Stimulated activated CD4-positive, alpha-beta T cell treated with anti-CD3 and anti-CD28 coated beads, Interleukin-15, amount 100 ng/mL, for 1 hour (primary cell): ENCODE data around the gene GABBR2.

Experiments used
- DNase-seq, 2 donors: peaks; one replicate each; pipeline ENCODE4 v3.0.0-alpha.2; 2020; ENCODE audit warnings: low read depth in 1 of 2, low spot score in 1 of 2

GABBR2 gene

DNA sequence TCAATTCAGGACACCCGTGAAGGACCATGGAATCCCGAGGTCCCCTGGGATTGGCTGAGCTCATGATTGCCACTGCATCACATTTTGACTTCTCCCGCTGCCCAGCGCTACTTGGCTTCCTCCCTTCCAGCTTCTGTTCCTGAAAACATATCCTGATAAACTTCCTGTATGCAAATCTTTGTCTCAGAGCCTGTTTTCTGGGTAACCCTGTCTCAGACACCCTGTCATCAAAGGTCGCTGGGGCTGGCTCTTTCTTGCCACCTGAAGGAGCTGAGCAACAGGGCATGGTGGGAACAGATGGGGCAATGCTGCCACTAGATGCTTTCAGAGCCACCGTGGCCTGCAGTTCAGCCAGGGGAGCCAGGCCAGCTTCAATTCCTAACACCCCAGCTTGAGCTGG is 299.0 kb downstream of the GABBR2 start:
- DNase-seq: no peak

DNA sequence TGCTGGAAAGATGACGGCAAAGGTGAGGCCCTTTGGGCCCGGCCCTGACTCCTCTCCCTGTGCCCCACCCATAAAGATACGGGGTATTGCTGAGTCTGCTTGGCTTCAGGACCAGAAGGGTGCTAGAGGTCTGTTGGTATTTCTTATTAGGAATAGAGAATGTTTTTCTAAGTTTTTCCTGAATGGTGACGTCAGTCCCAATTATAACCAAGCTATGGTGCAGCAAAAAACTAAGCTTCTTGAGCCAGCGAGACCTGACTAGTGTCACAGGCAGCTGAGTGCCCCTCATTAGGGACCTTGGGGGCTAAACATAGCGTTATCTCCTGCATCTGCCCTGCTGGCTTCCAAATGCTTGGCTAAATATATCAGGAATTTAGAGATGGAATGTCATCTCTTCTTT is 302.3 kb downstream of the GABBR2 start:
- no peak for DNase-seq

DNA sequence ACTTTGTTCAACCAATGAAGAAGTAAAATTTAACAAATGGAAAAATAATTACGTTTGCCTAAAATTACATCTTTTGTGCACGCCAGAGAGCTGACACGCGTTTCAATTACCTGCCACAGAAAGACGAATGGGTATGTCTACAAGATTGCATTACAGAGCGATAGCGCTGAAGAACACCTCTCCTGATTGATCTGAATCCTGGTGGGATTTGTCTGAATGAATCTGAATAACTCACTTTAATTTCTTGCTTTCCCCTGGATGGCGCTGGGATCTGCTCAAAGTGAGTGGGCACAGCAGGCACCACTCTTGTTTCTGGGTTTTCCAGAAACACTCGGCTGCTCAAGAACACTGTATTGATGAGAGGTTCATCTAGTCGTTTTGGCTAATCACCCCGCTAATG is 304.5 kb downstream of the GABBR2 start:
- DNase-seq: no peak

DNA sequence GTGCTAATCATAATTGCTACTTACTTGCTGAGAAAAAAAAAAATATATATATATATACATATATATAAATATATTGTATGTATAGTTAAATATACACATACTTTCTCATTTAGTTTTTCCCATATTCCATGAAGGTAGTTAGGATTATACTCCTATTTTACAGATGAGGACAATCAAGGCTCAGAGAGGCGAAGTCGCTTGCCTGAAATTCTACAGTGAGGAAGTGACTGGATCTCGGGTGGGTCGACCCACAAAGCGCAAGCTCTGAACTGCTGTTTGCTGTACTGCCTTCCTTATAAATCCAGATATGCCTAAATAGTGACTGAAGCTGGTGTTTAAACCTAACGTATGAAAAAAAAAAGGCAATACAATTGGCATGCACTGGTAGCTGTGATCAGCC is 305.0 kb downstream of the GABBR2 start:
- no peak for DNase-seq

DNA sequence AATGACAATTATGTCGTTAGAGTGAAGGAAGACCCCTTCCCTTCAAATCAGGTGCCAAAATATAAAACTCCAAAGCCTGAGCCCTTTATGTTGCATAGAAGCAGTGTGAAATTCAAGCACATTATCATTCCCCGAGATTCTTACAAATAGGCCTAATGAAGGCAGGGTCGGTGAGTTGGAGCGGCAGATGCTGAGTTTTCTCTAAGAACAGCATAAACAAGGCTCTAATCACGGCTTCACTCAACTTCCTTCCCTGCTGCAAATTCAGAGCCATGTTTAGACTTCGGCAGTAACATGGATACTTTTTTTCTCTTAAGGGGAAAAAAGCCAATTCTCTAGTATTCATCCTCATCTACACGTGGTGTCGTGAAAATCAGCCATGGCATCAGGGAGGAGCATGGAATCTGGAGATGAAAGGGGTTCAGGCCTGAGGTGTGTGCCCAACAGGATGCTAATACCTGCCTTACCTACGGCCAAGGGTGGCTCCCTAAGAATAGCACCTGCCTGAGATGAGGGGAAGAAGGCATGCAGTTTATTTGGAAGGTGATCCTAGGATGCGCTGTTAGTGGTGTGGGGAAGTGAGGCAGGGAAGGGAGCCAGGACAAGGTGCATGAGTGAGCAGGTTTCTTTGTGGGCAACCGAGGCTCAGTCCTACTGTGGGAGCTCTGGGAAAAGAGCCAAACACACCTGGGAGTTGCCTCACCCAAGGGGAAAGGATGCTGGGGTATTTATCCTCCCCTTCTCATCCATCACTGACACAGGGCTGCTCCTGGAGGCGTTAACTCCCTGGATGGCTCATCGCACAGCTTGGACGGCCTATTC is 306.5 kb downstream of the GABBR2 start:
- DNase-seq: no peak

DNA sequence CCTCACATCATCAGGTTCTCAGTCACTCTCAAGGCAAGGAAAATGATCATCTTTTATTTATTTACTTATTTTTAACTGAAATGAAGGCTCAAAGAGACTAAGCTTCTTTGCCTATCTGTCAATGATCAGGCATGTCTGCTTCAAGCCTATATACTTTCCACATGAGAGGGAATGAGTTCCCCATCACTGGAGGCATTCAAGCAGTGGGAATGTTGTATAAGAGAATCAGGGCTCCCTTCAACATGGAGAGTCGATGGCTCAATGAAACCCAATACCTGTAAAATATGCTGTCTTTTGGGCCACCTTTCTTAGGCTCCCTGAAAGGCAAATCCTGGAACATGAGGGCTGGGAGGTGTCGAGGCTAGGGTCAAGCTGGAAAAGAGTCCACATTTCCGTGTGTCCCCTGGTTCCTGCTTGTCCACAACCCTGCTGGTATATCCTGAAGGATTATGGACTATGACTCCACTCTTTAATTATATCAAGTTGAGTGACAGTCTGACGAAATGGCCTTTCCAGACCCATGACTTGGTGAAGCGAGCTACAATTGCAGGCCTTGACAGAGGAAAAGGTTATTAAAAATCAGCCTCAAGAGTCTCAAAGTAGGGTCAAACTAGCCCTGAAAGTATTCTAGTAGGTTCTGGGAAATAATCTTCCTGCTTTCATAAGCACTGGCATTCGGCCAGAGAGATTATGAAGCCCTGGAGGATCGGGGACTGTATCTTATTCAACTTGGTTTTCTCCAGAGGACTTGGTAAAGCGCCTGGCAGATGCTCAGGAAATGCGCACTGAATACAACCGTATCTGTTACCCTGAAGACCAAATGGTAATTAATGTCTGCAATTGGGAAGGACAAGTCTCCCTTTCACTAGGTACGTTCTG is 307.4 kb downstream of the GABBR2 start:
- no peak for DNase-seq

DNA sequence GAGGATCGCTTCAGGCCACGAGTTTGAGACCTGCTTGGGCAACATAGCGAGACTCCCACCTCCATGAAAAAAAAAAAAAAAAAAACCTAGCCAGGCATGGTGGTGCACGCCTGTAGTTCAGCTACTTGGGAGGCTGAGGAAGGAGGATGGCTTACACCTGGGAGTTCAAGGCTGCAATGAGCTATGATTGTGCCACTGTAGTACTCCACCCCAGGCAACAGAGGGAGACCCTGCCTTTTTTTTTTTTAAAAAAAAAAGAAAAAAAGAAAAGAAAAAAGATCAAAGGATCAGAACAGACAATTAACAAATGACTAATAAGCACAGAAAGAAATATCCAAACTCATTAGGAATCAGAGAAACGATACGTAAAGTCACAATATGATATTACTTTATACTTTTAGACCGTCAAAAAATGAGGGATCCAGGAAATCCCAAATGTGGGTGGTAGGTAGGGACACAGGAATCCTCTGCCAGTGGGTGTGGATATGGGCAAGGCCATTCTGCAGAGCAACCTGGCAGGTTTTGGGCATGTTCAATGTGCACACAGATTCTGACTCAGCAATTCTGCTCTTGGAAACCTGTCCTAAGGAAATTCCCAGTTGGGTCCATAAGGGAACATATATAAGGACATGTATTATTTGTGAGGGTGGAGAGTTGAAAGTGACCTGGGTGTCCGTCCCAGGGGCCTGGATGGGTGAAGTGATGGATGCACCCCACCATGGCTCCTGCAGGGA is 308.6 kb downstream of the GABBR2 start:
- no peak for DNase-seq

DNA sequence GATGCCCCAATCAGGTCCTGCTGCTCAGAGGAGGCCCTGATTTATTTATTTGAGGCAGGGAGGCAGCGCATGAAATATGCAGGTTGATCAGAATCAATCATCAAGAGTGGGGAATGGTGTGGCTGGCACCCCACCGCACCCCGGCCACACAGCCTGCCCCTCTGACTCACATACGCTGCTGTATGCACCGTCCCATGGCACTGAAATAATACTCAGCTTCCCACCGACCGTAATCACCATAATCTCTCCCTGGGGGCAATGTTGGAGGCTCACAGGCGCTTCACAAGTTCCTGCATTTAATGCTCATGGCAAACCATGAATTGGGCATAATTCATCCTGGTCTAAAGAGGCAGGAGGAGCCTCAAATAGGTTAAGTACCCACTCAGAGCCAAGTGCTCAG is 312.1 kb downstream of the GABBR2 start:
- no peak for DNase-seq

DNA sequence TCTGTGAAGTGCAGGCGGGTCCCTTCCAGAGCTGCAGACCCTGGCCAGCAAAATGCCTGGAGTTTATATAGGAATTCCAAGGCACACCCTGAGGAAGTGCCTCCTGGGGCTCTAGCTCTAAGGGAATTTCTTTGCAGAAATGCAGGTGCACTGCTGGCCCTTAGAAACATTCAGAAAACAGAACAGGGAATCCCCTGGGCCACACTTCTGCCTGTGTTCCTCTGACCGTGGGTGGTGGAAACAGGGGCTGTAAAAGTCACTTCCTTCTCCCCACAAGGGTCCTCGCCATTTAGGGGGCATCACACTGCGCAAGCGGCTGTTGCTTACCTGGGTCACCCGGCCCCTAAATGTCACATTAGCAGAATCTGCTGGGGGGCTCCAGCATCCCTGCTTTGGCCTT is 312.5 kb downstream of the GABBR2 start:
- DNase-seq: no peak

DNA sequence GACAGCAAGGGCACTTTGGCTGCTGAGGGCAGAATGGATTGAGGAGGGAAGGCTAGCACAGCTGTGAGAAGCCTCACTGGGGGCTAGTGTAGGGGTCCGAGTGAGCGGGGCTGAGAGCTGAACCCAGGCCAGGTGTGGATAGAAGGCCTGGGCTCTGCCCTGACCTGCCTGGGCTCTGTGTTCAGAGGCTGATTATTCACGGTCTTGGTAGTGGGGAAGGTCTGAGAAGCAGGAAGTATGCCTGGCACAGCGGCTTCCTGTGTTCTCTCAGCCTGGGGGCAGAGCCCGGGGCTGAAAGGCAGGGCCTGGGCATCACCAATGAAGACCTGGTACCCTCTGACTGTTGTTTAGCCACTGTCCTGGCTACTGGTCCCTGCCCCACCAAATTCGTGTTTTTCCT is 316.9 kb downstream of the GABBR2 start:
- no peak for DNase-seq

DNA sequence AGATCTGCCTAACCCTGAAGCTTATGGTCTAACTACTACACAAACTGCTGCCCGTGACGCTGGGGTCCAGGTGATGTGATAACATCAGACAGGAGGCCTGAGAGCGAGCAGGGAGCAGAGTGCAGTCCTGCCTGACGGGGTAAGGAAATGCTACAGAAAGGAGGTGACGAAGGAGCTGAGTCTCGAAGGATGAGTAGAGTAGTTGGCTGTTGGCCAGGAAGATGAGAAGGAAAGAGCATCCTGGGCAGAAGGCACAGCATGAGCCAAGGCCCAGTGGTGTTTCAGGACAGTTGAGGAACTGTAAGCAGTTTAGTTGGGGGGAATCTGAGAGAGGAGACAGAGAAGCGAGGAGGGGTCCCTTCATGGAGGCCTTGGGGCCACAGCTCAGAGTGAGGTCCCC is 317.3 kb downstream of the GABBR2 start:
- no peak for DNase-seq

DNA sequence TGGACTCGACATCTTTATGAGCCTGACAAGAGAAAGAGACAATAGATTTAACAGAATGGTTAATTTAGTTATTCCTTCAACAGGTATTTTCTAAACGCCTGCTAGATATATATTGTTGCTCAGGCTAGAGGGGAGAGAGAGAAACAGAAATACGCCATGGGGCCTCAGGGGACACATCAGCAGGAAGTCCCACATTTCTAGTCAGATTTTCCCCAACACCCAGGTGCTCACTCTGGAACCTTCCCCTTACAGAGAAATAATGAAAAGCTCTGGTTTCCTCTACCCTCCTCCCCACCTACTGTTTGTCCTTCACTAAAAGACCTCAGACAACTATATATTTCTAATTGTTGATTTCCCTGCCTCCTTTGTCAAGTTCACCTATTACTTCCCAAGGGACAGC is 323.0 kb downstream of the GABBR2 start:
- DNase-seq: no peak

DNA sequence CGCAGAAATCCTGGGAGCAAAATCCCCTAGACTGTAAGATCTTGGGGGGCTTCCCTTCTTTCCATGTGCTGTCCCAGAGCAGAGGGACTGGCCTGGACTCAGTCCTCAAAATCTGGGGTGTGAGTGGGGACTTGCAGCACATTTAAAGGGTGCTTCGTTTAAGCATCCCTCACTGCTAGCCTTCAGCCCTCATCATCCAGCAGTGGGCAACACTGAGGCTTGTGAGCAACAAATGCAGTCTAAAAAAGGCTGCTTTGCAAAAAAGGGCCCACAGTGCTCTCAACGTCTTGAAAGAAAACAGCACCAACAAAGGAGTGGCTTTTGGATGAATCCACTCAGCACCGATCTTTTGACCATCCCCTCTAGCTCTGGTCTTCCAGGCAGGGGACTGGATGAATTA is 325.0 kb downstream of the GABBR2 start:
- DNase-seq: no peak

DNA sequence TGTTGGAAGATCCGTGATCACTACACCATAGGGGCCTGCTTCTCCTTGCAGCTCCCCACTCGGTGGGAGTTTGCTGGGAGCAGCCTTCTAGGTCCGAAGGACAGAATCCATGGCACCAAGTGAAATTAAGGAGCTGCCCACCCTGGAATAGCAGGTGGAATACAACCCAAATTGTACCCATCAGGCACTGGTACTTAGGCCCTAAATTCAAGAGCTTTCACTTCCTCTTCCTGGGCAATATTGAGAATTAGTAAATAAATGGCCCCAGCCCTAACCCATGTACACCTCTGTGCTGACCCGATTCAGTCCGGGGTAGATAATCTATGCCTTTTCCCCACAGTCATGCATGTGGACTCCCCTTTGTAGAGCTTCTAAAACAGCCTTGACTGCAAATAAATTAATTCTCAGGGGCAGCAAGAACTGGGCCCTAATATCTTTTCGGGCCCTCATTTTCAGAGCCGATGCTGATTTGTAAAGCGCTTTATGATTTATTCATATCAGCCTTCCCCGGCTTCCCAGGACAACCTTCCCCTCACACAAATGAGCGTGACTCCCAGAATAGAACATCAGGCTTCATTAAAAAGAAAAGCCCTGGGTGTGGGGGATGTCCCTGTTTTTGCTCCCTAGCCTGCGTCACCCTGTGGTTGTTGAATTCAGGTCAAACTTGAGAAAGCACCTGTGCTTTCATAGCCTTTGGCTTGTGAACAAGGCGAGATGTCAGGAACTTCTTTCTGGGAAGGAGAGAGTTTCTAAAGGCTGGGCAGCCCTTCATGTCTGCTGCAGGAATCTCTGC is 327.2 kb downstream of the GABBR2 start:
- no peak for DNase-seq

DNA sequence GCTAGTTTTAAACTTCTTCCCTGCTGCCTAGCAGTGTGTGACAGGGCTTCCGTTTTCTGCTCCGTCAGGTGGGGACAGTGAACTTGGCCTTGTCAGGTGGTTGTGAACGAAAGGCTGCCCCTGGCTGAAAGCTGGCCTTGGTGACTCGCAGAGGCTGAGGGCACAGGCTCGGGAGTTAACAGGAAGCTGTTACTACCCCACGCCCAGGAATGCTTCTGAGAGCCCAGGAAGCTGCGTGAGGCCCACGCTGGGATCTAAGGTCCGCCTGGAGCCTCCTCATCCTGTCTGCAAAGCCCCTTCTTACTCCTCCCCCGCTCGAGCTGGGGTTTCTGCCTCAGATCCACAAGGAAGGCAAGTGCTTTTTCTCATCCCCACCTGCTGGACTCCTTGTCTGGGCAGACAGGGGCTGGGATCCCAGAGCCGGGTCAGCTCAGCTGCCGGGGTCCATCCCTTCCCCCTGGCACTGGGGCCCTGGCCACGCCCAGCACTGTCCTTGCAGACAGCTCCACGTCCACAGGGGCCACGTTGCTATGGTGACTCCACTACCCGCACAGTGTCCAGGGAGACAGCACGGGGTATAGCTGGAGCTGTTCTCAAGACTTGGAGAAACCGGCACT is 328.6 kb downstream of the GABBR2 start:
- DNase-seq: no peak

DNA sequence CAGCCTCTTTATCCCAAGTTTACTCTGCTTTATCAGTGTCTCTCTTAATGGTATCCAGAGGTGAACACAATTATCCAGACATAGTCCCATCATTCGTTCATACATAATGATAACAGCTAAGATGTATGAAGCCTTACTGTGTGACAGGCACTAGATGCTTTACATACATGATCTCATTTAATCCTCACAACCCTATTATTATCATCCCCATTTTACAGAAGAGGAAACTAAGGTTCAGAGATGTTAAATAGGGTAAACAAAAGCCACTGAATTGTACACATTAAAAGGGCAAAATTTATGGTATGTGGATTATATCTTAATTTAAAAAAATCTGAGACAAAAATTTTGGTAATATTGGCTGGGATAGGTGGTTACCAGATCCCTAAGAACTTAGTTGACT is 329.2 kb downstream of the GABBR2 start:
- no peak for DNase-seq

DNA sequence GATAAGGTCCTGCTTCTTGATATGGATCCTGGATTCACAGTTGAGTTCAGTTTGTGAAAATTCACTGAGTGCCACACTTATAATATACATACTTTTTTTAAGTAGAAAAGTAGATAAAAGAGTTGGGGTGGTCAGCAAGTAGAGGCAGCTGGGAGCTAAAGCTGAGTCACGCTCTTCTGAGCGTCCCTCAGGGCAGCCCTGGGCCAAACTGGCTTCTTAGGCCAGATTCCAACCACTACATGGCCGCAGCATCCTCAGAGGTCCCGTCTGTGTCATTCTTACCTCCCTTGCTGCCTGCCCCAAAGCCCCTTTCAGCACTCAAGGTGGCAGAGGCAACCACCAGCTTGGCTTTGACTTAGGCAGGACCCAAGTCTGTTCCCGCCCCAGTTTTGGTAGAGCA is 329.9 kb downstream of the GABBR2 start:
- no peak for DNase-seq

DNA sequence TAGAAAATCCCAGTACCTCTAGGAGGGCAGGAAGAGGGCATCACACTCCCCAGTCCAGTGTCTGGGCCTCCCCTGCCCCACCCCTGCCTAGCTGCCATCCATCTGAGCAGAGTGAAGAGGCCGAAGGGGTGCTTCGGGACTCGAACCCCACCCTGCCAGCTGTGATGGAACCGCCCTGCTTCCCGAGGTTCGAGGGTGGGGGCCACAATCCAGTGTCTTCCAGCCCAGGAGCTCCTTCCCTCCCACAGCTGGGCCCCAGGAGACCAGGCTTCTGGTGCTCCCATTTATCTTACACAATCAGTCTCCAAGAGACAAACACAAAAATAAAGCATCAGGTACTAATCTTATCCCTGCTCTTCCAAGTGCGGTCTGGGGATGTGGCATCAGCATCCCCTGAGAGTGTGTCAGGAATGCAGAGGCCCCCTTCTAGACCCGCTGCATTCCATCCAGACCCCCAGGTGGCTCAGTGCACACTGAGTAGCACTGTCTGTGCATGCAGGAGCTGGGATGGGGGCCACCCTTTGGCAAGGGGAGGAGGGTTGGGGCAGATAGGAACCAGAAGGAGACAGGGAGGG is 330.4 kb downstream of the GABBR2 start:
- DNase-seq: no peak

DNA sequence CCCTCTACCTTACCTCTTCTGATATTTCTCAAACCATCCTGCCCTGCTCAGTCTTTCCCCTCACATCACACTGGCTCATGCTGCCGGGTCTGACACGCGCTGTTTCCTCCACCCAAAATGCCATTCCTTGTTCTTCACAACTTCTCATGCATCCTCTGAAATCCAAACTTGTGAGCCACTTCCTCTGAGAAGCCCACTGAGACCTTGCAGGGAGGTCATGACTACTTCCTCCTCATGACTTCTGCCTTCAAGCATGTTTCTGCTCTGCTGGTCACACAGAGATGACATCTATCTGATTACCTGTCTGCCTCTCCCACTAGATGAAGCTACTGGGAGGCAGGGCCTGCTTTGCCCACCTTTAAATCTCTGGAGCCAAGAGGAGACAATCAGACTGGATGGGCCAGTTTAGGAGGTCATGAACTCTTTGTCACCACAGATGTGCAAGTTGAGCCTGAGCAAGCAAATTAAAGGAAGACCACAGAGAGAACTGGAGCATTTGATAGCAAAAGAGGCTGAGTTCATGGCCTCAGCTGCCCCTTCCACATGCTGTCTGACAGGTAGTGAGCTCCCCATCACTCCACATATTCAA is 333.5 kb downstream of the GABBR2 start:
- DNase-seq: no peak
